Panc1 (cell line): ENCODE measurements around the gene LRRC59.

Experiments
- POLR2AphosphoS5 ChIP-seq: IDR thresholded peaks from 2 replicates; pipeline ENCODE4 v1.6.1; 2012; ENCODE audit warnings: mild to moderate bottlenecking, low read depth, low read length, moderate library complexity
- SIN3A ChIP-seq: IDR thresholded peaks from 2 replicates; pipeline ENCODE4 v1.6.1; 2012; ENCODE audit warnings: low read depth, mild to moderate bottlenecking, low read length, moderate library complexity, borderline replicate concordance; ENCODE audit not compliant: insufficient read depth
- TCF7L2 ChIP-seq: IDR thresholded peaks from 2 replicates; pipeline ENCODE4 v1.6.1; 2011; ENCODE audit warnings: mild to moderate bottlenecking, low read depth, low read length, inconsistent platforms
- TF ChIP-seq, protein P1 (sequence below): fragments of 450-650 bp; IDR thresholded peaks from 2 replicates; pipeline ENCODE4 v1.5.1; 2017; ENCODE audit warnings: mild to moderate bottlenecking

GRCh38 chr17:50414808-50415207, 17.5 kb upstream of the LRRC59 start:
- TF ChIP-seq, protein P1, sequence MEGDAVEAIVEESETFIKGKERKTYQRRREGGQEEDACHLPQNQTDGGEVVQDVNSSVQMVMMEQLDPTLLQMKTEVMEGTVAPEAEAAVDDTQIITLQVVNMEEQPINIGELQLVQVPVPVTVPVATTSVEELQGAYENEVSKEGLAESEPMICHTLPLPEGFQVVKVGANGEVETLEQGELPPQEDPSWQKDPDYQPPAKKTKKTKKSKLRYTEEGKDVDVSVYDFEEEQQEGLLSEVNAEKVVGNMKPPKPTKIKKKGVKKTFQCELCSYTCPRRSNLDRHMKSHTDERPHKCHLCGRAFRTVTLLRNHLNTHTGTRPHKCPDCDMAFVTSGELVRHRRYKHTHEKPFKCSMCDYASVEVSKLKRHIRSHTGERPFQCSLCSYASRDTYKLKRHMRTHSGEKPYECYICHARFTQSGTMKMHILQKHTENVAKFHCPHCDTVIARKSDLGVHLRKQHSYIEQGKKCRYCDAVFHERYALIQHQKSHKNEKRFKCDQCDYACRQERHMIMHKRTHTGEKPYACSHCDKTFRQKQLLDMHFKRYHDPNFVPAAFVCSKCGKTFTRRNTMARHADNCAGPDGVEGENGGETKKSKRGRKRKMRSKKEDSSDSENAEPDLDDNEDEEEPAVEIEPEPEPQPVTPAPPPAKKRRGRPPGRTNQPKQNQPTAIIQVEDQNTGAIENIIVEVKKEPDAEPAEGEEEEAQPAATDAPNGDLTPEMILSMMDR = no peak
- TF ChIP-seq POLR2AphosphoS5 = no peak
- no peak for TF ChIP-seq TCF7L2
- TF ChIP-seq SIN3A = no peak
